ENCODE measurements around the gene MAP2.

The MAP2 gene

GRCh38 chr2:209721497-209721896 lies 297.6 kb downstream of the MAP2 start:
- no peak for DNase-seq (ENCODE audit: low read depth)

DNA sequence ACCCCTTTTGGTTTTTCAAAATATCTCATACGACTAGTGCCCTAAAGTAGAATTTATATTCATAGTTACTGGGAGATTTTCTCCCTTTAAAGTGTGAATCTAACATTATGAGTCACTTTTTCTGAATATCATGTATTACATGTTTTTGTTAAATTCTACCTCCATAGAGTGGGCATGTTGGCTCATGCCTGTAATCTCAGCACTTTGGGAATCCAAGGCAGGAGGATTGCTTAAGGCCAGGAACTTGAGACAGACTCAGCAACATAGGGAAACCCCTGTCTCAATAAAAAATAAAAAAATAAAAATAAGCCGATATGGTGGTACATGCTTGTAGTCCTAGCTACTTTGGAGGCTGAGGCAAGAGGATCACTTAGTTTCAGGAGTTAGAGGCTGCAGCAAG lies 302.5 kb downstream of the MAP2 start:
- DNase-seq (ENCODE audit: low read depth): no peak

- no peak for DNase-seq (ENCODE audit: low read depth)
These were observed 303.2 kb downstream of the MAP2 start for GRCh38 chr2:209727077-209727476.

- DNase-seq (ENCODE audit: low read depth): no peak
These were observed 311.0 kb downstream of the MAP2 start for GRCh38 chr2:209734805-209735204.

GRCh38 chr2:209741953-209742352 lies 318.1 kb downstream of the MAP2 start:
- DNase-seq (ENCODE audit: low read depth): no peak

GRCh38 chr2:209753020-209753419 lies 329.2 kb downstream of the MAP2 start:
- no peak for DNase-seq (ENCODE audit: low read depth)

DNA sequence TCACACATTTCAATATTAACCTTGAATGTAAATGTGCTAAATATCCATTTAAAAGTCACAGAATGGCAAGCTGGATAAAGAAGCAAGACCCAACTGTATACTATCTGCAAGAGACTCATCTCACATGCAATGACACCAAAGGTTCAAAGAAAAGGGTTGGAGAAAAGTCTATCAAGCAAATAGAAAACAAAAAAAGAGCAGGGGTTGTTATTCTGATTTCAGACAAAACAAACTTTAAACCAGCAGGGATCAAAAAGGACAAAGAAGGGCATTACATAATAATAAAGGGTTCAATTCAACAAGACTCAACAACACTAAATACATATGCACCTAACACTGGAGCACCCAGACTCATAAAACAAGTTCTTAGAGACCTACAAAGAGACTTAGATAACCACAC lies 333.3 kb downstream of the MAP2 start:
- DNase-seq (ENCODE audit: low read depth): no peak

GRCh38 chr2:209761566-209761965 lies 337.7 kb downstream of the MAP2 start:
- DNase-seq (ENCODE audit: low read depth): no peak

GRCh38 chr2:209762563-209762962 lies 338.7 kb downstream of the MAP2 start:
- DNase-seq (ENCODE audit: low read depth): no peak

DNA sequence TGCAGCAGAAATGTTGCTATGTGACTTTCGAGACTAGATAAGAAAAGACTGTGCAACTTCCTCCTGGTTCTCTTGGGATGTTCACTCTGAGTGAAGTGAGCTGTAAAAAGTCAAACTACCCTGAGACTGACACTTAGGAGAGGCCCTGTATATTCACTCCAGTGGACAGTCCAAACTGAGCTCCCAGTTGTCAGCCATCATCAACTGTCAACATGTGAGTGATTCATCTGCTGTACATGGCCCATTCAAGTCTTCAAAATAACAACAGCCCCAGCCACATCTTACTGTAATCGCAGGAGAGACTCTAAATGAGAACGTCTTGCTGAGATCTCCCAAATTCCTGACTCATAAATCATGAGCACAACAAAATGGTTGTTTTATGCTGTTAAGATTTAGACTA lies 339.3 kb downstream of the MAP2 start:
- DNase-seq (ENCODE audit: low read depth): no peak

- no peak for DNase-seq (ENCODE audit: low read depth)
These were observed 342.8 kb downstream of the MAP2 start for GRCh38 chr2:209766613-209767012.

- DNase-seq (ENCODE audit: low read depth): no peak
These were observed 343.5 kb downstream of the MAP2 start for GRCh38 chr2:209767316-209767715.

GRCh38 chr2:209768557-209768956 lies 344.7 kb downstream of the MAP2 start:
- DNase-seq (ENCODE audit: low read depth): no peak

- peak; percentile 6 for DNase-seq (ENCODE audit: low read depth)
These were observed 347.8 kb downstream of the MAP2 start, which contains the start of gene UNC80 for GRCh38 chr2:209771474-209772289. Gene UNC80 (plus strand): TSS chr2:209771832. CDS start chr2:209772073, 241 bp downstream.

- DNase-seq (ENCODE audit: low read depth): no peak
These were observed 348.4 kb downstream of the MAP2 start for GRCh38 chr2:209772290-209772685.

DNA sequence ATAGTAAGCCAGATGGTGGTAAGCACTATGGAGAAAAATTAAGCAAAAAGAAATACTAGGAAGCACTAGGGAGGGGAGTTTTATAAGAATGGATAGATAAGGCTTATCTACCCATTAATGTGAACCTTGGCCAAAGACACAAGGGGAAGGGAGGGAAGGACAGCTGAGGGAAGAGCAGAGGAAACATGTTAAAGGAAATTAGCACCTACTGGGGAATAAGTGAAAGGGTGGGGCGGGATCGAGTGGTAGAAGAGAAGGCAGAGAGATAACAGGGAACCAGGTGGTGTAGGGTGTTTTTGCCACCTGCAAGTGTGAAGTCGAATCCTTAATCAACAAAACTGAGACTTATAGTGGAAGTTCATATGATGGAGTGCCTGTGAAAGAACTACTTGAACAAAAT lies 349.5 kb downstream of the MAP2 start:
- no peak for DNase-seq (ENCODE audit: low read depth)
